Stimulated activated CD8-positive, alpha-beta memory T cell treated with anti-CD3 and anti-CD28 coated beads, Interleukin-2, amount 100 ng/mL, for 1 hour (primary cell): Measurements from ENCODE around the gene PPID.
"Not testable (repeated sequence)": the region's sequence is repeated elsewhere in the genome, so short reads cannot be mapped to it uniquely, and the experiment has no call there.

Source experiments
- DNase-seq, 2 donors: peaks; one replicate each; pipeline ENCODE4 v3.0.0-alpha.2; 2020; ENCODE audit warnings: low read depth in 2 of 2

PPID gene

GRCh38 chr4:158738866-158739265 lies 15.7 kb upstream of the PPID start:
- no peak for DNase-seq

- peak in 1 of 2 donors; percentile 28 for DNase-seq
Observed at GRCh38 chr4:158729716-158730559, 6.7 kb upstream of the PPID start.

GRCh38 chr4:158728236-158728635 lies 5.0 kb upstream of the PPID start:
- DNase-seq = no peak

- DNase-seq = no peak
Observed at GRCh38 chr4:158726633-158727032, 3.4 kb upstream of the PPID start.

GRCh38 chr4:158724637-158725036 lies 1.4 kb upstream of the PPID start:
- no peak for DNase-seq

- DNase-seq = no peak
Observed at GRCh38 chr4:158722291-158722916, 792 bp downstream of the PPID start.

- no peak for DNase-seq
Observed at GRCh38 chr4:158721680-158722079, 1.5 kb downstream of the PPID start.

GRCh38 chr4:158715802-158716201 lies 7.4 kb downstream of the PPID start:
- DNase-seq = no peak

- no peak for DNase-seq
Observed at GRCh38 chr4:158714937-158715336, 8.3 kb downstream of the PPID start.

- not testable (repeated sequence) for DNase-seq
Observed at GRCh38 chr4:158712622-158713021, 10.6 kb downstream of the PPID start.

GRCh38 chr4:158710814-158711213 lies 12.4 kb downstream of the PPID start:
- DNase-seq = no peak

GRCh38 chr4:158704274-158704673 lies 18.9 kb downstream of the PPID start:
- no peak for DNase-seq

GRCh38 chr4:158688813-158689212 lies 34.4 kb downstream of the PPID start:
- DNase-seq = no peak

- no peak for DNase-seq
Observed at GRCh38 chr4:158682066-158682465, 41.1 kb downstream of the PPID start.

GRCh38 chr4:158681629-158682028 lies 41.6 kb downstream of the PPID start:
- no peak for DNase-seq

- DNase-seq = no peak
Observed at GRCh38 chr4:158678767-158679166, 44.4 kb downstream of the PPID start.

GRCh38 chr4:158676076-158676475 lies 47.1 kb downstream of the PPID start:
- DNase-seq = no peak

GRCh38 chr4:158673633-158674032 lies 49.6 kb downstream of the PPID start:
- DNase-seq = no peak

GRCh38 chr4:158671915-158672806 lies 51.0 kb downstream of the PPID start, which contains the start of gene ETFDH:
ETFDH (plus strand) TSS chr4:158672296; CDS start chr4:158672457, 161 bp downstream.
- peak; percentile 96 for DNase-seq

- DNase-seq = no peak
Observed at GRCh38 chr4:158671665-158671914, 51.6 kb downstream of the PPID start, which contains the start of gene C4orf46. C4orf46 (minus strand) TSS chr4:158671887; CDS start chr4:158671801, 86 bp downstream.

GRCh38 chr4:158670975-158671664 lies 52.1 kb downstream of the PPID start:
- DNase-seq = peak; percentile 2 to 4

GRCh38 chr4:158669310-158669709 lies 53.9 kb downstream of the PPID start:
- no peak for DNase-seq
